PC-3 (cell line): ENCODE measurements around the gene PIK3CG.

ENCODE experiments used
- CTCF ChIP-seq: fragments of 300-600 bp; sonication (generic); conservative IDR thresholded peaks from 2 replicates; pipeline ENCODE4 v1.5.1; 2017; ENCODE audit warnings: antibody characterized with exemption, low read depth, mild to moderate bottlenecking, low read length
- EZH2 ChIP-seq: fragments of 300-600 bp; sonication (generic); IDR thresholded peaks from one replicate; pipeline ENCODE4 v1.6.1; 2017; ENCODE audit warnings: antibody characterized with exemption, mild to moderate bottlenecking, low read length; ENCODE audit not compliant: unreplicated experiment
- EZH2phosphoT487 ChIP-seq: fragments of 300-600 bp; sonication (generic); IDR thresholded peaks from 2 replicates; pipeline ENCODE4 v1.6.1; 2018; ENCODE audit warnings: mild to moderate bottlenecking, antibody characterized with exemption, low read length, borderline replicate concordance

DNA sequence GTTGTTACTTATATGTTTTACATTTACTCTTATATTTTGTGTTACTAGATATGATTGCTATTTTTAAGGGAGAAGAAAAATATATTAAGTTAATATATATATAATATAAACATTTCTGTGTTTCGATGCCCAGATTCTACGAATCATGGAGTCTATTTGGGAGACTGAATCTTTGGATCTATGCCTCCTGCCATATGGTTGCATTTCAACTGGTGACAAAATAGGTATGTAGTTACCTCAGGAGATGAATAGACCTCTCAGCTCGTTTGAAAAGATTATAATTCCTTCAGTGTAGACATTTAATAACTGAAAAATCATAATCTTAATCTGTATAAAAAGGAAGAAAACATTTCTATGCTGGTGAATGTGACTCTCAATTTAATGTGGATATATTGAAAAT is 16.9 kb downstream of the PIK3CG start:
- no peak for TF ChIP-seq EZH2
- TF ChIP-seq CTCF = no peak
- no peak for TF ChIP-seq EZH2phosphoT487
